ENCODE data around the gene ZFYVE21.
"Not testable (repeated sequence)": the region's sequence is repeated elsewhere in the genome, so short reads cannot be mapped to it uniquely, and the experiment has no call there.

Gene ZFYVE21

DNA sequence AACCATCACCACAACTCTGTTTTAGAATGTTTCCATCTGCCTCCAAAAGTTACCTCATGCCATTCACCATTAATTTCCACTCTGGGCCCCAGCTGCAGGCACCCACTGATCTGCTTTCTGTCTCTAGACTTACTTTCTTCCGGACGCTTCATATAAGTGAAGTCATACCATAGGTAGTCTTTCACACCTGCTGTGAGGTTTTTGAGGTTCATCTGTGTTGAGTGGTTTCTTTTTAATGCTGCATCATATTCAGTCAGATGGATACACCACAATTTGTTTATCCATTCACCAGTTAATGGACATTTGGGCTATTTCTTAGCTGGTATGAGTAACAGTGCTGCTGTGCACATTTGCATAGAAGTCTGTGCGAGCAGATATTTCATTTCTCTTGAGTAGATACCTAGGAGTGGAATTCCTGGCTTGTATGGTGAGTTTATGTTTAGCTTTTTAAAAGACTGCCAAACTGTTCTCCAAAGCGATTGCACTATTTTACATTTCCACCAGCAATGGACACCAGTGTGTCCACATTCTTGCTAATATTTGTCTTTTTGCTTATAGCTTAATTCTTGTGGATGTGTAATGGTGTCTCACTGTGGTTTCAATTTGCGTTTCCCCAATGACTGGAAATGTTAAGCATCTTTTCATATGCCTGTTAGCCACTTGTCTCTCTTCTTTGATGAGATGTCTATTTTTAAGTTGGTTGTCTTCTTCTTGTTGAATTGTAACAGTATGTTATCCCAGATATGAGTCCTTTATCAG lies 48.3 kb downstream of the ZFYVE21 start:
- no peak for DNase-seq (ENCODE audit: low read depth in 2 of 2)

DNA sequence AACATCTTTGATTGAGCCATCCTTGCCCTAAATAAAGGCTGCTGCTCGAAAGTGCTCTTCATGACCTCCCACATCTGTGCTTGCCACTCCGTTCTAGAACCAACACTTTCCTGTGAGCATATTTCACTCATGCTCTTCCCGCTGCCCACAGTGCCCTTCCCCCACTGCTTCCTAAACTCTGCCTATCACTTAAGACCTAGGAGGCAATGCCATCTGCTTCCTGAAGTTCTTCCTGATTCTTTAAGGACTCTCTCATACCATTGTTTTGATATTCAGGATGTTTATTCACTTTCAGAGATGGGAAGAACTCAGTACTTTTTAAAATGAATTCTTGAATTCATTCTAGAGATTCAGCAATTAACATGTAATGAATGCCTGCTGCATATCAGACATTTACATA lies 49.9 kb downstream of the ZFYVE21 start:
- no peak for DNase-seq (ENCODE audit: low read depth in 2 of 2)

DNA sequence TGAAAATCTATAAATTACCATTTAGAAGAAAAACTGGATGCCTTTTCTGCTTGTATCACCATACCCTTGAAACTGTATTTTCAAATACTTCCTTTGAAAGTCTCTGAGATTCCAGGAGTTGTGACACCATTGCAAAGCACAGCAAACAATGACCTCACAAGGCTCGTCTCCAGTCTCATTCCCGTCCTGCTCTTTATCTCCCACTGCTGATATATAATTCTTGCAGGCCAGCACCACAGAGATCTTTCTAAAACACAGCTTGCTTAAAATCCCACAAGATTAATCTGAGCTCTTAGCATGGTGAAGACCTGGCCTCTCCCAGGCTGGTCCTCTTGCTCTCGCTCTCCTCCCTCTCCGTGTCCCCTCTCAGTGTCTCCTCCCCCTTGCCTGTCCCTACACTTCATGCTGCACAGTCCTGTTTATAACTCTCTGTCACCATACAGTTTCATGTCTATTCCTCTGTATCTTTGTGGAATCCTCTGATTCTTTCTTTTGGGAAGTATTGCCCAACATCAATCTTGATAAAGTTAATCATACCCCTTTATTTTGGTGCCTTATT lies 51.8 kb downstream of the ZFYVE21 start:
- no peak for DNase-seq (ENCODE audit: low read depth in 2 of 2)

DNA sequence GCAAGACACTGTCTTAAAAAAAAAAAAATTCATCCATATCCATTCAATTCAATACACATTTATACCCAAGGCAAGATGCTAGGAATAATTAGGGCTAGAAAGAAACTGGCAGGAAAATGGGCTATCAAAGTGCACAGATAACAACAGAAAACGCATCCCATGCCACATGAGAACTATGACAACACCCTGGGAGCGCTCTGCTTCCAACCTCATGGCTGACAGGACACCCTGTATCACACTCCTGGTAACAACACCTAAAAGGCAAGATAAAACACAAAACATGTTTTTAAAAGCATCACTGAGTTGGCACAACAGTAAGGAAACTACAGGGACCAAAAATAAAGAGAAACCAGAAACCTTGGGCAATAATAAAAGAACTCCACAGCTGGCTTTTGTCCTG lies 54.9 kb downstream of the ZFYVE21 start:
- no peak for DNase-seq (ENCODE audit: low read depth in 2 of 2)

DNA sequence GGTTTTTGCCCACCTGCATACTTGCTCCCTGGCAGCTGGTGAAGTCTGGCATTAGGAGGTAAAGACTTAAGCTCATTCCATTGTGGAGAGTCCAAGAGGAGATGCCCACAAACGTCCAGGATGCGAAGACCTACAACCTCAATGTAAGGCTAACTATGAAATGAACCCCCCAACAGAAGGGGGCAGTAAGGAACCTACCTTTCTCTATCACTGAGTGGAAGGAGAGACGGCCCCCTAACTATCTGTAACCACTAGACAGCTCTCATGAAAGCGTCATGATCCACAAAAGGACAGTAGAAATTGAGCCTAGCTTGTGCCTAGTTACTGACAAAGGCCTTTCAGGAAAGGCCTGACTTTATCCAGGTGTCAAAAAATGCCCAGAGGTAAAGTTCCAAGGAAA lies 55.3 kb downstream of the ZFYVE21 start:
- no peak for DNase-seq (ENCODE audit: low read depth in 2 of 2)

DNA sequence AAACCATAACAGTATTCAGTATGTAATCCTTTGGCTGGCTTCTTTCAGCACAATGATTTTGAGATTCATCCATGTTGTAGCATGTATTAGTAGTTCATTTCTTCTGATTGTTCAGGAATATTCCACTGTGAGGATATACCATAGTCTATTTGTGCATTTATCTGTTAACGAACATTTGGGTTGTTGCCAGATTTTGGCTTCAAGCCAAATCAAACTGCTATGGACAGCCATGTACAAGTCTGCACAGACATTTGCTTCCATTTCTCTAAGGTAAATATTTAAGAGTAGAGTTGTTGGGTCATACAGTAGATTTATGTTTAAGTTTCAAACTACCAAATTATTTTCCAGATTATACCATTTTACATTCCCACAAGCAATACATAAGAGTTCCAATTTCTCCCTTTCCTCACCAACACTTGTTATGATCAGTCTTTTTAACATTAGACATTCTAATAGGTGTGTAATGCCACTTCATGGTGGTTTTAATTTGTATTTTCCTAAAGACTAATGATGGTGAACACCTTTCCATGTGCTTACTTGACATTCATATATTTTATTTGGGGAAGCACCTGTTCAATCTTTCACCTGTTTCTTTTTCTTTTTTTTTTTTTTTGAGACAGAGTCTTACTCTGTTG lies 56.6 kb downstream of the ZFYVE21 start:
- DNase-seq (ENCODE audit: low read depth in 2 of 2) = no peak

DNA sequence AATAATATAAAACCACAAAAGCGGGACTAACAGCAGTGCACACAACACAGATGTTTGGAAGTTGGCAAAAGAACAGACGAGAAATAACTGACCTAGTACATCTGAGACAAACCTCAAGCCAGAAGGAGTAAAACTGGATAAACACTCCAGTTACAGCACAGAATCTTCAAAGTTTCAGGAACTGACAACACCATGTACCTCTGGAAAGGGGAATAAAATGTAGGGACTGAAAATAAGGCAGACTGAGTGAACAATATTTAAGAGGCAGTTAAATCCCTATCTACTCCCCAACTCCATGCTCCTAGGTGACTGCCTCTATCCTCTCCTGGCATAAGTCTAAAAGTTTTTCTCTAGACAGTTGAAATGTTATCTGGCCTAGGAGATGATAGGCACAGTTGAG lies 57.9 kb downstream of the ZFYVE21 start:
- no peak for DNase-seq (ENCODE audit: low read depth in 2 of 2)

DNA sequence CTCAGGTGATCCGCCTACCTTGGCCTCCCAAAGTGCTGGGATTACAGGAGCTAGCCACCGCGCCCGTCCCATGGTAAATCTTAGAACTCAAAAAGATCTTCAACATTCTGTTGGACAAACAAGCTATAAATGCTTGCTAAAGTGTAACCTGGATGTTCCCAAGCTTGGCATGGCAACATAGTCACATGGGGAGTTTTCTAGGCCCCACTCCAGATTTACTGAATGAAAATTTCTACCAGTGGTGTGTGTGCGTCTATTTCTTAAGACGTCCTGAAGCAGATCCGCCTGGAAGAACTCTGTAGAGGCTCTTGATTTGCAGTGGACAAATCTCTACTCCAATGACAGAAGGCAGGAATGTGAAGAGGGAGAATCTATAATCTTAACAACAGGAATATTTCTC lies 59.9 kb downstream of the ZFYVE21 start:
- no peak for DNase-seq (ENCODE audit: low read depth in 2 of 2)

DNA sequence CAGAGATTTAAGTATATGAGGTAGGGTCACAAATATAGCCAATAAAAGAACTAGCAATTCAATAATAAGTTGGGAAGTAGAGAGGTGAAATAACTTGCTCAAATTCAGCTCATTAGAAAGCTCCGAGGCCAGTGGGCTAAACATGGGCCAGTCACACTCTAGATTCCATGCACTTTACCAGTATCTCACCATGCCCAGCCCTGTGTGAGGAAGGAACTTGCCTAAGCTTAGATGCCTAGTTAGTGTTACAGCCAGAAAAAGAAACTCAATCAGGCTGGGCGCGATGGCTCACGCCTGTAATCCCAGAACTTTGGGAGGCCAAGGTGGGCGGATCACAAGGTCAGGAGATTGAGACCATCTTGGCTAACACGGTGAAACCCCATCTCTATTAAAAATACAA lies 60.7 kb downstream of the ZFYVE21 start:
- not testable (repeated sequence) for DNase-seq (ENCODE audit: low read depth in 2 of 2)

DNA sequence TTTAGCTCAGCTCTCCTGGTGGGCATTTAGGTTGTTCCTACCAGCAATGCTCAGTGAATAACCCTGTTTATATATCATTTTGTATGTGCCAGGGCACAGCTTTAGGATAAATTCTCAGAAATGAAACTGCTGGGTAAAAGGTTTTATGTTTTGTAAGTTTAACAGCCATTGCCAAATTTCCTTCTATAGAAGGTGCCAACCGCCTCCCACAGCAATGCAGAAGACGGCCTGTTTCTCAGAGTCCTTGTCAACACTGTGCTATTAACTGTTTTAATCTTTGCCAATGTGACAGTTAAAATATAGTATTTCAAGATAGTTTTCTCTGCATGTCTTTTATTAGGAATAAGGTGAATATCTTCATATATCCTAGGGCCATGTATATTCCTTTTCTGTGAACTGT lies 66.8 kb downstream of the ZFYVE21 start:
- no peak for DNase-seq (ENCODE audit: low read depth in 2 of 2)
